K562 (cell line): ENCODE data around the gene CFAP20DC. TPM values are rescaled to one million over a fixed set of nuclear protein-coding genes. Genes with fewer than 3 reads are reported as not detected.

Experiments used
- ATAC-seq: fragments of 200-7000 bp; cut with Tn5 transposase; 3 replicates; pipeline ENCODE4 v1.9.1; 2020; ENCODE audit warnings: moderate library complexity
- BruUV-seq: library from RNA; stranded (reverse); fragments of 400-500 nt; replicated peaks from 2 replicates; lab custom pipeline; 2021; lab: Mats Ljungman, UMichigan
- CTCF ChIA-PET: fragments of 300-600 bp; formaldehyde crosslinking; extraction: SDS; loops from one replicate; lab custom pipeline; 2021; ENCODE audit warnings: low intra/inter-chr PET ratio; lab: Yijun Ruan, JAX
- POLR2A ChIA-PET: fragments of 300-600, 350-650 bp; sonication (Branson Sonifier 250); formaldehyde crosslinking; extraction: SDS; loops from one replicate; lab custom pipeline; 2021; ENCODE audit warnings: antibody characterized with exemption, inconsistent platforms; lab: Yijun Ruan, JAX
- DNase-seq, 4 experiments: peaks; one replicate each; pipeline versions ENCODE4 v3.0.0 to v3.0.0-alpha.2; 2011 to 2018; ENCODE audit warnings: low spot score in 3 of 4, mixed read lengths in 3 of 4; ENCODE audit errors: extremely low read depth in 1 of 4
- FAIRE-seq: peaks from 2 replicates; lab custom pipeline; 2011; peaks lifted over from hg19 to GRCh38; lab: Jason Lieb, UNC
- H2AFZ ChIP-seq: 2 replicates; pipeline ENCODE4 v1.6.0; 2011; ENCODE audit warnings: low read depth, low read length, control low read depth, inconsistent platforms
- H3K27ac ChIP-seq: fragments of 200-600 bp; 3 replicates; pipeline ENCODE4 v1.8.0; 2011; ENCODE audit warnings: low read depth, mild to moderate bottlenecking, control low read depth, inconsistent platforms, low read length, moderate library complexity, mixed read lengths; ENCODE audit errors: extremely low read depth
- H3K27me3 ChIP-seq, 2 experiments: fragments of 300-600 bp in 1 of 2; 2 replicates in 1 of 2; 3 replicates in 1 of 2; pipeline versions ENCODE4 v1.6.0 to v1.8.0; 2011; ENCODE audit warnings: inconsistent platforms in 2 of 2, low read length in 2 of 2, mild to moderate bottlenecking in 1 of 2, mixed read lengths in 1 of 2, moderate library complexity in 1 of 2; ENCODE audit not compliant: control insufficient read depth in 2 of 2, insufficient read depth in 2 of 2
- H3K36me3 ChIP-seq: fragments of 300-600 bp; 3 replicates; pipeline ENCODE4 v1.8.0; 2011; ENCODE audit warnings: mild to moderate bottlenecking, low read length, inconsistent platforms; ENCODE audit not compliant: control insufficient read depth, insufficient read depth
- H3K4me1 ChIP-seq, 2 experiments: fragments of 200-600 bp in 1 of 2; replicated peaks in 1 of 2; 2 replicates in 1 of 2; 3 replicates in 1 of 2; pipeline versions ENCODE4 v1.5.1 to v1.8.0; 2011; ENCODE audit warnings: inconsistent platforms in 2 of 2, low read length in 2 of 2, mild to moderate bottlenecking in 1 of 2, mixed read lengths in 1 of 2, moderate library complexity in 1 of 2; ENCODE audit not compliant: control insufficient read depth in 2 of 2, insufficient read depth in 2 of 2
- H3K4me2 ChIP-seq: 2 replicates; pipeline ENCODE4 v1.6.1; 2011; ENCODE audit warnings: low read length, control low read depth, inconsistent platforms, mixed read lengths; ENCODE audit not compliant: insufficient read depth
- H3K4me3 ChIP-seq: fragments of 200-600 bp; sonication (generic), shearing (Covaris generic); 2 replicates; pipeline ENCODE4 v1.5.1; 2016; ENCODE audit warnings: control low read depth, inconsistent platforms
- H3K79me2 ChIP-seq: fragments of 200-600 bp; 3 replicates; pipeline ENCODE4 v1.8.0; 2011; ENCODE audit warnings: low read length, inconsistent platforms; ENCODE audit not compliant: control insufficient read depth, insufficient read depth
- H3K9ac ChIP-seq, 2 experiments: 2 replicates each; pipeline versions ENCODE4 v1.6.0 to v1.6.1; 2011; ENCODE audit warnings: low read depth in 2 of 2, low read length in 2 of 2, control low read depth in 1 of 2, inconsistent platforms in 1 of 2, mild to moderate bottlenecking in 1 of 2, mixed read lengths in 1 of 2; ENCODE audit not compliant: insufficient read depth in 1 of 2
- H3K9me1 ChIP-seq: one replicate; pipeline ENCODE4 v1.6.0; 2011; ENCODE audit warnings: inconsistent platforms, mild to moderate bottlenecking, low read length, moderate library complexity; ENCODE audit not compliant: control insufficient read depth, insufficient read depth
- H3K9me3 ChIP-seq: replicated peaks from 2 replicates; pipeline ENCODE4 v1.5.1; 2011; ENCODE audit warnings: low read depth, low read length, inconsistent platforms; ENCODE audit not compliant: control insufficient read depth, insufficient read depth
- H4K20me1 ChIP-seq: replicated peaks from 2 replicates; pipeline ENCODE4 v1.6.1; 2011; ENCODE audit warnings: low read length, inconsistent platforms, mixed read lengths; ENCODE audit not compliant: control insufficient read depth, insufficient read depth
- FOSL1 ChIP-seq: fragments of 200-800 bp; sonication (Bioruptor generic); conservative IDR thresholded peaks from 2 replicates; pipeline ENCODE4 v1.6.1; 2016; ENCODE audit warnings: missing genetic modification characterization, missing compliant biosample characterization
- HEY1 ChIP-seq: fragments of 250-450 bp; sonication (Bioruptor Pico); IDR thresholded peaks from 2 replicates; pipeline ENCODE4 v1.5.0; 2020; ENCODE audit warnings: mild to moderate bottlenecking, moderate library complexity, borderline replicate concordance
- MAFF ChIP-seq: IDR thresholded peaks from 2 replicates; pipeline ENCODE4 v1.6.1; 2012; ENCODE audit warnings: low read length, improper control_type of control experiment
- MAZ ChIP-seq, 2 experiments: fragments of 450-650 bp in 1 of 2; sonication (generic) in 1 of 2; formaldehyde crosslinking; IDR thresholded peaks in 1 of 2; conservative IDR thresholded peaks in 1 of 2; 2 replicates each; pipeline versions ENCODE4 v1.4.0 to v1.5.0; 2020; ENCODE audit warnings: mild to moderate bottlenecking in 1 of 2, missing genetic modification reagents in 1 of 2
- SREBF2 ChIP-seq: sonication (generic); formaldehyde crosslinking; IDR thresholded peaks from 2 replicates; pipeline ENCODE4 v1.4.0; 2020; ENCODE audit warnings: mild to moderate bottlenecking, missing genetic modification reagents
- SRSF1 ChIP-seq: fragments of 200-400 bp; formaldehyde crosslinking; IDR thresholded peaks from 2 replicates; pipeline ENCODE4 v1.6.1; 2017; ENCODE audit warnings: mild to moderate bottlenecking, low read depth, low read length, moderate library complexity
- YY1 ChIP-seq, 3 experiments: IDR thresholded peaks; 2 replicates each; pipeline ENCODE4 v1.6.1; 2011; ENCODE audit warnings: low read length in 2 of 3, mild to moderate bottlenecking in 2 of 3, moderate library complexity in 2 of 3, borderline replicate concordance in 1 of 3, control low read depth in 1 of 3, low read depth in 1 of 3; ENCODE audit not compliant: insufficient read depth in 3 of 3, insufficient replicate concordance in 2 of 3, control insufficient read depth in 1 of 3, insufficient read length in 1 of 3; ENCODE audit errors: extremely low read depth in 1 of 3
- ZNF695 ChIP-seq: fragments of 450-650 bp; formaldehyde crosslinking; IDR thresholded peaks from 2 replicates; pipeline ENCODE4 v1.4.0; 2020; ENCODE audit warnings: mild to moderate bottlenecking, moderate library complexity
- whole genome bisulfite sequencing: fragments of 100-300 bp; shearing (Covaris generic); methylation state at CpG from one replicate; pipeline ENCODE4 v1.1.6; 2016; ENCODE audit warnings: low coverage, mixed read lengths; ENCODE audit not compliant: insufficient coverage; ENCODE audit errors: missing lambda C conversion rate; 5-methylcytosine and 5-hydroxymethylcytosine counted together
- in situ Hi-C: fragments of 300-500 bp; cut with MboI; formaldehyde crosslinking; loops from 4 replicates; pipeline ENCODE4 v1.15.0; 2018; ENCODE audit warnings: inconsistent platforms, mixed read lengths
- intact Hi-C: fragments of 100-400 bp; cut with micrococcal nuclease; formaldehyde crosslinking; loops from 2 replicates; pipeline ENCODE4 v1.14.2; 2022
- polyA plus RNA-seq, 8 experiments: library from polyadenylated mRNA; depleted of rRNA in 4 of 8; stranded (reverse) in 5 of 8; unstranded in 3 of 8; fragments of >200 nt; fragmentation: Nextera tagmentation in 2 of 8; fragmentation: Illumina TruSeq in 1 of 8; extraction: Ambion mirVana in 2 of 8; extraction: Trizol in 1 of 8; gene quantifications; 2 replicates each; pipeline versions ENCODE4 v1.2.1 to v1.2.3, GENCODE V29; 2011 to 2014; ENCODE audit warnings: inconsistent platforms in 1 of 8, missing spikeins in 1 of 8
- total RNA-seq, 7 experiments: library from RNA; depleted of rRNA in 6 of 7; stranded (reverse); fragments of >200 nt in 6 of 7; fragmentation: Illumina TruSeq in 2 of 7; extraction: Trizol in 2 of 7; gene quantifications; 2 replicates each; pipeline versions ENCODE4 v1.2.1 to v1.2.3, GENCODE V29; 2011 to 2021; ENCODE audit warnings: low replicate concordance in 1 of 7
- TF ChIP-seq, protein P1 (sequence below): IDR thresholded peaks from 2 replicates; pipeline ENCODE4 v1.6.1; 2011; ENCODE audit not compliant: insufficient read length; ENCODE audit errors: extremely low read depth
- TF ChIP-seq, protein P2 (sequence below): fragments of 450-650 bp; IDR thresholded peaks from 2 replicates; pipeline ENCODE4 v1.7.1; 2018; ENCODE audit warnings: mild to moderate bottlenecking, low read depth; ENCODE audit not compliant: partially characterized antibody
- TF ChIP-seq, protein P3 (sequence below): fragments of 250-450 bp; sonication (Bioruptor Pico); IDR thresholded peaks from 2 replicates; pipeline ENCODE4 v1.4.0; 2020; ENCODE audit warnings: mild to moderate bottlenecking, moderate library complexity
- TF ChIP-seq, protein P4 (sequence below): fragments of 450-650 bp; formaldehyde crosslinking; IDR thresholded peaks from 2 replicates; pipeline ENCODE4 v1.4.0; 2020; ENCODE audit warnings: mild to moderate bottlenecking, moderate library complexity

The CFAP20DC gene
- total and polyA plus RNA-seq, 9 of the 15 experiments (the other 6 are each of a cell fraction or from before 2014, with no cell fraction given): 1.6 to 5.9 (median 4.6) TPM

DNA sequence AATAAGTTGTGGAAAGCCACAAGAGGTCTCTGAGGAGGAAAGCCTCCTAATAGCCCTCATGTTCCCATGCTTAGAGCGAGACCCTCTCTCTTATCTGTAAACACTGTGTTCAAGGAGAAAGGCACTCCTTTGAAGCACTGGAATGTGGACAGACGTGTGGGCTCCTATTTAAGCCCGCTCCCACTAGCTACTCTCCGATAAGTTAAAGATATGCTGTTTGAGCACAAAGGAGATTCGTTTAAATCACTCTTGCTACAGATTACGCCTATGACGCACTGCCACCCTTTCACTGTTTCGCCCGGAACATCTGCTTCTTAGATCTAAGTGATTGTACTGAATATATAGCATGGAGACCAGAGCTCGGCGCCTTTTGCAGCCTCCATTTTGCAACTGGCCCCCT, 325.5 kb downstream of the CFAP20DC start:
- Histone ChIP-seq H3K9ac (no peak overlapping the region), H3K27me3 (no peaks in the 10 kb centered on the region), H3K27ac (no peak overlapping the region), H3K4me3 (no peak overlapping the region), H3K4me1 (no peaks in the 10 kb centered on the region), H4K20me1 (no peaks in the 10 kb centered on the region), H3K9me3 (no peaks in the 10 kb centered on the region), H2AFZ (no peak overlapping the region), H3K4me2 (no peak overlapping the region), H3K79me2 (no peaks in the 10 kb centered on the region), H3K9me1 (no peaks in the 10 kb centered on the region), H3K36me3 (no peaks in the 10 kb centered on the region)
- no TSS peak for BruUV-seq
- CTCF ChIA-PET: no interaction called here
- in situ Hi-C loops (no loop called here), intact Hi-C loops (no loop called here)
- ATAC-seq (no peak), DNase-seq (no peak), FAIRE-seq (no peak)
- POLR2A ChIA-PET: no interaction called here
- WGBS: 58% methylated on average over 11 of the region's 11 CpGs
- TF ChIP-seq, protein P1, sequence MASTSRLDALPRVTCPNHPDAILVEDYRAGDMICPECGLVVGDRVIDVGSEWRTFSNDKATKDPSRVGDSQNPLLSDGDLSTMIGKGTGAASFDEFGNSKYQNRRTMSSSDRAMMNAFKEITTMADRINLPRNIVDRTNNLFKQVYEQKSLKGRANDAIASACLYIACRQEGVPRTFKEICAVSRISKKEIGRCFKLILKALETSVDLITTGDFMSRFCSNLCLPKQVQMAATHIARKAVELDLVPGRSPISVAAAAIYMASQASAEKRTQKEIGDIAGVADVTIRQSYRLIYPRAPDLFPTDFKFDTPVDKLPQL: no peak
- no peak for TF ChIP-seq YY1 (IDR thresholded peaks at IDR 0.05; ENCODE audit: borderline replicate concordance in 1 of 3, control insufficient read depth in 1 of 3, extremely low read depth in 1 of 3, insufficient read depth in 3 of 3, insufficient read length in 1 of 3, insufficient replicate concordance in 2 of 3, low read depth in 1 of 3, low read length in 2 of 3)
- TF ChIP-seq, protein P2, sequence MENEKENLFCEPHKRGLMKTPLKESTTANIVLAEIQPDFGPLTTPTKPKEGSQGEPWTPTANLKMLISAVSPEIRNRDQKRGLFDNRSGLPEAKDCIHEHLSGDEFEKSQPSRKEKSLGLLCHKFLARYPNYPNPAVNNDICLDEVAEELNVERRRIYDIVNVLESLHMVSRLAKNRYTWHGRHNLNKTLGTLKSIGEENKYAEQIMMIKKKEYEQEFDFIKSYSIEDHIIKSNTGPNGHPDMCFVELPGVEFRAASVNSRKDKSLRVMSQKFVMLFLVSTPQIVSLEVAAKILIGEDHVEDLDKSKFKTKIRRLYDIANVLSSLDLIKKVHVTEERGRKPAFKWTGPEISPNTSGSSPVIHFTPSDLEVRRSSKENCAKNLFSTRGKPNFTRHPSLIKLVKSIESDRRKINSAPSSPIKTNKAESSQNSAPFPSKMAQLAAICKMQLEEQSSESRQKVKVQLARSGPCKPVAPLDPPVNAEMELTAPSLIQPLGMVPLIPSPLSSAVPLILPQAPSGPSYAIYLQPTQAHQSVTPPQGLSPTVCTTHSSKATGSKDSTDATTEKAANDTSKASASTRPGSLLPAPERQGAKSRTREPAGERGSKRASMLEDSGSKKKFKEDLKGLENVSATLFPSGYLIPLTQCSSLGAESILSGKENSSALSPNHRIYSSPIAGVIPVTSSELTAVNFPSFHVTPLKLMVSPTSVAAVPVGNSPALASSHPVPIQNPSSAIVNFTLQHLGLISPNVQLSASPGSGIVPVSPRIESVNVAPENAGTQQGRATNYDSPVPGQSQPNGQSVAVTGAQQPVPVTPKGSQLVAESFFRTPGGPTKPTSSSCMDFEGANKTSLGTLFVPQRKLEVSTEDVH: no peak
- TF ChIP-seq MAFF: no peak
- TF ChIP-seq HEY1 (CRISPR knock-in tag): no peak
- TF ChIP-seq FOSL1 (tag): no peak
- TF ChIP-seq, protein P3, sequence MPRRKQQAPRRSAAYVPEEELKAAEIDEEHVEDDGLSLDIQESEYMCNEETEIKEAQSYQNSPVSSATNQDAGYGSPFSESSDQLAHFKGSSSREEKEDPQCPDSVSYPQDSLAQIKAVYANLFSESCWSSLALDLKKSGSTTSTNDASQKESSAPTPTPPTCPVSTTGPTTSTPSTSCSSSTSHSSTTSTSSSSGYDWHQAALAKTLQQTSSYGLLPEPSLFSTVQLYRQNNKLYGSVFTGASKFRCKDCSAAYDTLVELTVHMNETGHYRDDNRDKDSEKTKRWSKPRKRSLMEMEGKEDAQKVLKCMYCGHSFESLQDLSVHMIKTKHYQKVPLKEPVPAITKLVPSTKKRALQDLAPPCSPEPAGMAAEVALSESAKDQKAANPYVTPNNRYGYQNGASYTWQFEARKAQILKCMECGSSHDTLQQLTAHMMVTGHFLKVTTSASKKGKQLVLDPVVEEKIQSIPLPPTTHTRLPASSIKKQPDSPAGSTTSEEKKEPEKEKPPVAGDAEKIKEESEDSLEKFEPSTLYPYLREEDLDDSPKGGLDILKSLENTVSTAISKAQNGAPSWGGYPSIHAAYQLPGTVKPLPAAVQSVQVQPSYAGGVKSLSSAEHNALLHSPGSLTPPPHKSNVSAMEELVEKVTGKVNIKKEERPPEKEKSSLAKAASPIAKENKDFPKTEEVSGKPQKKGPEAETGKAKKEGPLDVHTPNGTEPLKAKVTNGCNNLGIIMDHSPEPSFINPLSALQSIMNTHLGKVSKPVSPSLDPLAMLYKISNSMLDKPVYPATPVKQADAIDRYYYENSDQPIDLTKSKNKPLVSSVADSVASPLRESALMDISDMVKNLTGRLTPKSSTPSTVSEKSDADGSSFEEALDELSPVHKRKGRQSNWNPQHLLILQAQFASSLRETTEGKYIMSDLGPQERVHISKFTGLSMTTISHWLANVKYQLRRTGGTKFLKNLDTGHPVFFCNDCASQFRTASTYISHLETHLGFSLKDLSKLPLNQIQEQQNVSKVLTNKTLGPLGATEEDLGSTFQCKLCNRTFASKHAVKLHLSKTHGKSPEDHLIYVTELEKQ: no peak
- TF ChIP-seq ZNF695 (CRISPR knock-in tag): no peak
- TF ChIP-seq SRSF1: no peak
- TF ChIP-seq MAZ (CRISPR knock-in tag; conservative IDR thresholded peaks at IDR 0.05 in 1 of 2, IDR thresholded peaks at IDR 0.05 in 1 of 2): no peak
- TF ChIP-seq SREBF2 (CRISPR knock-in tag): no peak
- TF ChIP-seq, protein P4, sequence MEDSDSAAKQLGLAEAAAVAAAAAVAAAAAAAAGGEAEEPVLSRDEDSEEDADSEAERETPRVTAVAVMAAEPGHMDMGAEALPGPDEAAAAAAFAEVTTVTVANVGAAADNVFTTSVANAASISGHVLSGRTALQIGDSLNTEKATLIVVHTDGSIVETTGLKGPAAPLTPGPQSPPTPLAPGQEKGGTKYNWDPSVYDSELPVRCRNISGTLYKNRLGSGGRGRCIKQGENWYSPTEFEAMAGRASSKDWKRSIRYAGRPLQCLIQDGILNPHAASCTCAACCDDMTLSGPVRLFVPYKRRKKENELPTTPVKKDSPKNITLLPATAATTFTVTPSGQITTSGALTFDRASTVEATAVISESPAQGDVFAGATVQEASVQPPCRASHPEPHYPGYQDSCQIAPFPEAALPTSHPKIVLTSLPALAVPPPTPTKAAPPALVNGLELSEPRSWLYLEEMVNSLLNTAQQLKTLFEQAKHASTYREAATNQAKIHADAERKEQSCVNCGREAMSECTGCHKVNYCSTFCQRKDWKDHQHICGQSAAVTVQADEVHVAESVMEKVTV: no peak
